Embryonic facial prominence (tissue), 1 donor: ENCODE measurements around the gene SMAD7.

Experiments
- DNase-seq: peaks from one replicate; pipeline ENCODE4 v3.0.0-alpha.2; 2016; ENCODE audit errors: extremely low spot score

Gene SMAD7

DNA sequence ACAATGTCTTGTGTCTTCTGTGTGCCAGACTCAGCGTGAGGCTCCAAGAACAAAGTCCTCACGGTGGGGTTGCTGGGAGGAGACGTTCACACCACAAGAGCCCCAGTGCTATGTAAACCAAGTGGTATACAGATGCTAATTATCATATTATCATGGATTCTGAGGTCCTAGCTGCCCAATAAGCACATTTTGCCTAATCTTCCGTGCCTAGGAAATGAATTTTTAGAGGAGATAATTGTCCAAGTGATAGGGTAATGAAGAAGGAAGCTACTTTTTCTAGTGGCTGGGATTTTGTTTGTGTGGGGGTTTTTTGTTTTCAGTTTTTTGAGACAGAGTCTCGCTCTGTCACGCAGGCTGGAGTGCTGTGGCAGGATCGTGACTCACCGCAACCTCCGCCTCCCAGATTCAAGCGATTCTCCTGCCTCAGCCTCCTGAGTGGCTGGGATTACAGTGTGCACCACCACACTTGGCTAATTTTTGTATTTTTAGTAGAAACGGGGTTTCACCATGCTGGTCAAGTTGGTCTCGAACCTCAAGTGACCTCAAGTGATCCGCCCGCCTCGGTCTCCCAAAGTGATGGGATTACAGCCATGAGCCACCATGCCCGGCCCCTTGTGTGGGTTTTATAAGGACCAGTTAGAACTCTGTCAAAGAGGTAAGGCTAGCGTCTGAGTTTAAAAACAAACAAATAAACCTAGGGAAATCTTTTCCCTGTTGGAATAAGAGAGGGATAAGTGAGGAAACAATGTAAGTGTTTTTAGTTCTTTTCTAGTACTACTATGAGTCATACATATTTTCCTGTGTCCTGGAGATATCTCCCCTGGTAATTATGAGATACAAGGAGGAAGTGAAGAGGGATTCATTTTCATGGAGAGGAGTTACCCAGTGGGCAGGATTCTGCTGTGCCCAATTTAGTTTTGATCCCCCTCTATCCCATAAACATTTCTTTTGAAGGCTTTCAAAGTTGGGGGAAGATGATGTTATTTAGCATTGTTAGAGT is 9.5 kb upstream of the SMAD7 start:
- DNase-seq = no peak

DNA sequence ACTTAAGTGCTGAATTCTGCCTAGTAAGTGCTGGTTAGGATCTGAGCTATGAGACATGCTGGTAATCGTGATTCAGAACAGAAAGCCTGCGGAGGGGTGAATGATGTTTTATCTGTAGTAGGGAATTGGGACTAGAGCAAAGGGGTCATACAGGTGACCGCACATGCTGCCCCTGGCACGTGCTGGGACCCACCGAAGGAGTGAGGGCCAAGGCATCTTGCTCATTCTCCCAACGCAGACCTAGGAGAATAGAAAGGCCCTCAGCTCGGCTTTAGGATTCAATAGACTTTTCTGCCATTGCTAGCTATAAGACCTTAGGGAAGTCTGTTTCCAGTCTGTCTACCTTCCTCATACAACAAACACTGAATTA is 8.8 kb upstream of the SMAD7 start:
- DNase-seq = no peak

DNA sequence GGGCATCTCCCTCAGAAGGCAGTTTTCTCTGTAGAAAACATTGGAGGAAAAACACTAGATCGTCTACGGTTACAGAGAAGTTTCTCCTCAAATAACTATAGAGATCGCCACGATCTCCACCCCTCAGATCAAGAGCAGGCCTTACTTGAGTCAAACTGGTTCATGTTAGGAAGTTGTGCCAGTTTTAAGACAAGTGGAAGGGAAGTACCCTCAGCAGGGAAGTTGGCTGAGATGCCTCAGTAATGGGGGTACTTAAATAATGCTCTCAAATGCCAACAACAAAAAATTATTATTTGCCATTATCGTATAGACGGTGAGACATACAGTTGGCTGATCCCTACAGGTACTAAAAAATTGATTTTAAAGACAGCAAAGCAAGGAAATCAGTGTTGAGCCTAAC is 8.2 kb upstream of the SMAD7 start:
- no peak for DNase-seq

DNA sequence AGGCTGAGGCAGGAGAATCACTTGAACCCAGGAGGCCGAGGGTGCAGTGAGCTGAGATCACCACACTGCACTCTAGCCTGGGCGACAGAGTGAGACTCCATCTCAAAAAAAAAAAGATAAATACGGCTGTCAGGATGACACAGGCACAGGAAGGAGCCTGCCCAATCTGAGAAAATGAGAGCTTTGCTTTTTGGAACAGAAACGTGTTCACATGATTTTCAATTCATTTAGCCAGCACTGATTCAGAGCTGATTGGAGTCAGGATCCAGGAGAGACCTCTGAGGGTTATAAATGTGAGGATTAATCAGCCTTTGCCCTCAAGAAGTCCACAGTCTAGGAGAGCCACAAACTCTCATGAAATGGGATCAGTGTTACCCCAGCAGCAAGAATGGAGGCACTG is 6.9 kb upstream of the SMAD7 start:
- no peak for DNase-seq

DNA sequence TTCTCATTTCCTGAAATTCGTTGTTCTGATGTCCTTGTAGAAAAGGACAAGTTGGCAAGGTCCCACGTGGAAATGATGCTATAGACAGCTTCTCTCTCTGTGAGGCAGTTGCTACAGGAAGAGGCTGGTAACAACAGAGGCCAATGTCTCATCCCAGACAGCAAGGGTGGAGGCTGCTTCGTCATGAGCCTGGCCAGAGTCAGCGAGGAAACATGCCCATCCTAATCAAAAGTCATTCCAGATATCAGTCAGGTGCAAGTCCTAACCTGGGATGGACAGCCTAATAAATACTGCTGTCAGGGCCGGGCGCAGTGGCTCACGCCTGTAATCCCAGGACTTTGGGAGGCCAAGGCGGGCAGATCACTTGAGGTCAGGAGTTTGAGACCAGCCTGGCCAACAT is 6.4 kb upstream of the SMAD7 start:
- DNase-seq = no peak

DNA sequence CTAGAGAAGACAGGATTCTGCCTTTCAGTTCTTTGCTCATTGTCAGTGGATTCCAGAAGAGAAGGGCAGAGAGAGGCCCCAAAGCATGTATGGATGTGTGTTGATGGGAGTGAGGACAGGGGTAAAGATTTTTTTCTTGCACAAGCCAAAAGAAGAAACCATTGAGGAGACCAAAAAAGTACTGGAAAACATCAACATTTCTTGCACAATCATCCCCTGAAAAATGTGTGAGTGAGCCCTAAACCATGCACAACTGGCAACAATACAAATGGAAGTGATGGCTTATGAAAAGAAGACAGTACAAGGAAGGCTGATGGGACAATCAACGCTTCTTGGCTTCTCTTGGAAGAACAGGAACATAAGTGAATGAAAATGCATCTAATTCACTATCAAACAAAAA is 5.6 kb upstream of the SMAD7 start:
- DNase-seq = no peak

DNA sequence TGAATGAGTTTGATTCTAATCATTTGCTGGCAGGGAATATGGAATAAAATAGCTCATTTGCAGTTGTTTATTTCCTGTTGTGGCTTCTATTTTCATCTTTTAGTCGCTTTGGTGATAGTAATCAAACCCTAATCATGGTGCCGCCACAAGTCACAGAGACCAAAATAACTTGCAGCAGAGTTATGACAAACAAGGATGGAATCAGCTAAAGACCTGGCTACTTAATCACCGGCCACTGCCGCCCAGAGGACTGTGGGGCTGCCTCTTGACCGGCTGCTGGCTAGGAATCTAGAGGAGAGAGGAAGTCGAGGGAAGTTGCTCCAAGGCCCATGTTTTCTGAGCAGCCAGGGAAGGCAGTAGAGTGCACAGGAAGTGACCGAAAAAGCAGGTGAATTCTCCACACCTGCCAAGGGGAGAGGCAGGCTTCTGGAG is 5.1 kb upstream of the SMAD7 start:
- DNase-seq = no peak

DNA sequence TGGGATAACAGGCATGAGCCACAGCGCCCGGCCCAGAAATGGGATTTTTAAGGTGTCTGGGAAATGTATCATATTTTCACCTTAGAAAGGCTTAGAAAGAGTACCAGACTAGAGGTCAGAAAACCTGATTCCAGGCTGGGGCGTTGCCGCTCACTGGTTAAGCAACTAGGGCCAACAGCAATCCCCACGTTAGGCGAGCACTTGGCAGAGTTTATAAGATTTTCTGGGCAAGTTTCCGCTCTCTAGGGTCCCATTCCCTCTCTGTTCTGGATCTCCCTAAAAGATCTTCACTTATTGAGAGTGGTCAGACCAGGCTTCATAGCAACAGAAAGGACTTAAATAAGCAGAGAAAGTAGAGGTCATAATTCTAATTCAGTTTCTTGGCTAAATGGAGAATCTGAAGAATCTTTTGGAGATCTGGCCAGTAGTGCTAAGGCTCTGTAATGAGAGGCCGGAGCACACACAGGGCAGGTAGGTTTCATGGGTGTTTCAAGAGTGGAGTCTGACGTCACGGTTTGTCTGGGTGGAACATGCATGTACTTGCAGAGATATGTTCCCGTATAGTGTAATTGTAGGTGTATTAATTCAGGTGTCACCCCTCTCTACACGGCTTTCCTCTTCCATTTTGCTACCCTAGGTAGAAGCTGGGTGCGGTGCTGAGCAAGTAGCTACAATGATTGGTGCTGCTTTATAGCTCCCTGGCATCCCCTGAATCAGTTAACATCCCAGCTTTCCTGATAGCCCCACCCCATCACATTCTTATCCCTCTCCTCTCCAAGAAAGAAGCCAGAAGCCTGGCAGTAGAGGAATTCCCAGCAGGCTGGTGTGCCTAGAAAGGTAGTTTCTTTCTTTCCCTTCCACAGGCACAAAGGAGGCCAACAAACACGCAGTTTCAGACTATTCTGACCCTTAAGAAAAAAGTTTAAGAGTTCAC is 4.4 kb upstream of the SMAD7 start:
- DNase-seq = no peak

DNA sequence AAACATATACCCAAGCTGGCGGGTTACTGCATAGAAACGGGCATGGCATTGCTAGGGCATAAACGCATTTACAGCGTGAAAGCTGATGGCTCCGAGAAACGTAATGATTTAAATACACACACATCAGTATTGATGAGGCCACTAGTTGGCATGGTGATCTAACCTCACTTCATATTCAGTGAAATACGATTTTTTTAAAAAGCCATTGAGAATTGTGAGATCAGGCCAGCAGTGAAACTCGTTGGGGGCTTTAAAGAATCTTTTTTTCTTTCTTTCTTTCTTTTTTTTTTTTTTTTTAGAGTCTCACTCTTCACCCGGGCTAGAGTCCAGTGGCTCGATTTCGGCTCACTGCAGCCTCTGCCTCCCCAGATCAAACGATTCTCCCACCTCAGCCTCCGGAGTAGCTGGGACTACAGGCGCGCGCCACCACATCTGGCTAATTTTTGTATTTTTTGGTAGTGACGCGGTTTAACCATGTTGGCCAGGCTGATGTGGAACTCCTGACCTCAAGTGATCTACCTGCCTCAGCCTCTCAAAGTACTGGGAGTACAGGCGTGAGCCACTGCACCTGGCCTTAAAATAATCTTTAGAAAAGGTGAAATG is 2.4 kb upstream of the SMAD7 start:
- no peak for DNase-seq

DNA sequence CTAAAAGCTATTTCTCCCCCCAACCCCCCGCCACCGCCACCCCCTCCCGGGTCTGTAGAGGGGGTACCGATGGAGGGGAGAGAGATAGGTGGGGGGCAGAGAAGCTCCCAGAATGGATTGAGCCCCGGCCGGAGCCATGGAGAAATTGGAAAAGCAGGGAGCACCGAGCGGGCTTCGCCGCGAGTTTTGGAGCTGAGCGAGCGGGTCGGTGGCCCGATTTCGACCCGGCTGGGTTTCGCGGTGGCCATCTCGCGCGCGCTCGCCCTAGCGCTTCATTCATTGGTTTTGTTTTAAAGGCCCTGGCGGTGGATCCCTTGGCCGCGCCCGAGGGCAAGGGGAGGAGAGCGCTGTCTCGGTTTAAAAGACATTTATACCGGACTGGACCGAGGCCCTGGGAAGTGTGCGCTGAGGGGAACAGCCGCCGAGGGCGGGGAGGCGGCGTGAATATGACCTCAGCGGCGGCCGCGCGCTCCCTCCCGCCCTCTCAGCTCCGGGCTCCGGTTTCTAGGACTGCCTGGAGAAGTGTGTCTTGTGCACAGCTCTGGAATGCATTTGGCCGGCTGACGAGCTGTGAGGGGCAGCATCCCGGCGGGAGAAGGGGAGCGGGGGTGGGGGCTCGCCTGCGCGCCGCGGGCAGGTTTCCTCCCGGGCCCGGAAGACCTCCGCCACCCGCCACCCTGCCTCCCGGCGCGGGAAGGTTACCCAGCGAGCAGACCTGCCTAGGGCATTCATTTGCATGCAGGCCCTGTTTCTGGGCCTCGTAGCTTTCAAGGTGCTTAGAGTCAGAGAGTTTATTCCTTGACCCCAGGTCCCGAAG is 1.7 kb upstream of the SMAD7 start:
- peak; percentile 74 for DNase-seq

DNA sequence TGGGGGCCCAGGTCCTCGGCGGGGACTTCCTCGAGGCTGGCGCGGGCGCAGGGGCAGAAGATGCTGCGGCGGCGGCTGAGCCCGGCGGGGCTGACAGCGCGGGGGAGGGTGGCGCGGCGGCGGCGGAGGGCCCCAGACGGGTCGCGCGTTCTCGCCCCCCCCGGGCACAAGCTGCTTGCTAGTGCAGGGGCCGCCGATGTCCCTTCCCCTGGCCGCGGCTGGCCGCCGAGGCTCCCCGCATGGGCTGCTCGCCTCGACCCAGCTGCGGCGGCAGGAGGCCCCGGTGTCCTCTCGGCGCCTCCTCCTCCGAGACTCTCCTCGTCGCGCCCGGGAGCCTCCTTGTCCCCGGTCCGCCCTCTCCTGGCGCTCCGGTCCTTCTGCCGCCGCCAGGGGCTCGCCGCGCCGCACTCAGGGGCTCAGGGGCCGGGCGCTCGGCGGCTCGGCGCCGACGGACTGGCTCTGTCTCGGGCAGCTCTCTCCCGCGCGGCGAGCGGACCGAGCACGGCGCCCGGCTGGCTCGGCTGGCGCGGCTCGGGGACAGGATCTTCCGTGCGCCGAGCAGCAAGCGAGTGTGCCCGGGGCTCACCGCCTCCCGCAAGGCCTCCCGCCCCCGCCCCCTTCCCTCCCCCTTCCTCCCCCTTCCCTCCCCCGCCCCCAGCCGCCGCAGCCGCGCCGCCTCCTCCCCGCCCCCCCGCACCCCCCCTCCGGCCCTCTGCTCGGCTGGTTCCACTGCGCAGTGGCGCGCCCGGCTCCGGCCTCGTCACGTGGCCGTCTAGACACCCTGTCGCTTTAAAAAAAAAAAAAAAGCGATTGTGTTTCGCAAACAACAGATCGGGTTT is 902 bp upstream of the SMAD7 start:
- DNase-seq = peak; percentile 85

DNA sequence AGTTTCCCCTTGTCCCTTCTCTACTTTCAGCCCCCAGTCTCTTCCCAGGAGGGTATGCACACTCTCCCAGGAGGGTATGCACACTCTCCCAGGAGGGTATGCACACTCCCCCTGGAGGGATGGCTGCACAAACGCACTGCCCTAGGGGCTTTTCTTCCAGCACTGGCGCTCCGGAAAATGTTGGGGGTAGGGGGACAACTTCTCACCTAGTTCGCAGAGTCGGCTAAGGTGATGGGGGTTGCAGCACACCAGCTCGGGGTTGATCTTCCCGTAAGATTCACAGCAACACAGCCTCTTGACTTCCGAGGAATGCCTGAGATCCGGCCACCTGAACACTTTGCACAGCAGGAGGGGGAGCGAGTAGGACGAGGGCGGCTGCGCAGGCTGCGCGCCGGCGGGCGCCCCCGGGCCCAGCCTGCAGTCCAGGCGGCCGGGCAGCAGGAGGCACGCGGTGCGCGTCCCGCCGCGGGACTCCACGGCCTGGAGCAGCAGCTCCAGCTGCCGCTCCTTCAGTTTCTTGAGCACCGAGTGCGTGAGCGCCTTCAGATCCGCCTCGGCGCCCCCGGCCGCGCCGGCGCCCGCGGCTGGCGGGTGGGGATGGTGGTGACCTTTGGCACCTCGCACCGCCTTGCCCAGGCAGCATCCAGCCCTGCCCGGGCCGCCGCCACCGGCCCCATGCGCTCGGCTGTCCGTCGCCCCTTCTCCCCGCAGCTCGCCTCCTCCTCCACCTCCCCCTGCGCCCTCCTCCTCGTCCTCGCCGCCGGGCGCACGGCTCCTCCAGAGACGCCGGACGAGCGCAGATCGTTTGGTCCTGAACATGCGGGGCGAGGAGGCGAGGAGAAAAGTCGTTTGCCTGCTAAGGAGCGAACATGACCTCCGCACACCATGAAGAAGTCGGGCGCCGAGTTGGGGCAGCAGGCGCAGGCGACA is 894 bp downstream of the SMAD7 start:
- no peak for DNase-seq

DNA sequence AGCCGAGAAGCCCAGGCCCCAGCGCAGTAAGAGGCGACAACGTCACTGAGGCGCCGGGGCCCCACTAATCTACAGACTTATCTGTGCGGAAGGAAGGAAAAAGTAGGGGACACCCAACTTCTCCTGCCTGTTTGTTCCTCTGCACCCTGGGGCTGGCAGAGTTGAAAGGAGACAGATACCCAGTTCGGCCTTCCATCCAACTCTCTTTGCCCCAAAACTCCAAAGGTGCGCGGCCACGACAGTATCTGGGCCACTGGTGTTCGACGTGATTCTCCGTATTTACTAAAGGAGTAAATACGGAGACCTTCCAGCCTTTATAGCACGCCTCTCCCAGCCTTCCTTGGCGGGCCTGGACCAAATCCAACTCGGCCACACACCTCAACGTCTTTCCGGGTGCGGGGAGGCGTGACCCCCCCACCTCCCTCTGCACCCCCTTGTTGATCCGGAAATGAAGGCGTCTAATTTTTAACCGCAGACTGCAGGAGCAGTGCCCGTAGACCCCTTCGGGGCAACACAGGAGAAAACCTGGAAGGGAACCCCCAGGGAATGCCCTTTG is 1.6 kb downstream of the SMAD7 start:
- no peak for DNase-seq

DNA sequence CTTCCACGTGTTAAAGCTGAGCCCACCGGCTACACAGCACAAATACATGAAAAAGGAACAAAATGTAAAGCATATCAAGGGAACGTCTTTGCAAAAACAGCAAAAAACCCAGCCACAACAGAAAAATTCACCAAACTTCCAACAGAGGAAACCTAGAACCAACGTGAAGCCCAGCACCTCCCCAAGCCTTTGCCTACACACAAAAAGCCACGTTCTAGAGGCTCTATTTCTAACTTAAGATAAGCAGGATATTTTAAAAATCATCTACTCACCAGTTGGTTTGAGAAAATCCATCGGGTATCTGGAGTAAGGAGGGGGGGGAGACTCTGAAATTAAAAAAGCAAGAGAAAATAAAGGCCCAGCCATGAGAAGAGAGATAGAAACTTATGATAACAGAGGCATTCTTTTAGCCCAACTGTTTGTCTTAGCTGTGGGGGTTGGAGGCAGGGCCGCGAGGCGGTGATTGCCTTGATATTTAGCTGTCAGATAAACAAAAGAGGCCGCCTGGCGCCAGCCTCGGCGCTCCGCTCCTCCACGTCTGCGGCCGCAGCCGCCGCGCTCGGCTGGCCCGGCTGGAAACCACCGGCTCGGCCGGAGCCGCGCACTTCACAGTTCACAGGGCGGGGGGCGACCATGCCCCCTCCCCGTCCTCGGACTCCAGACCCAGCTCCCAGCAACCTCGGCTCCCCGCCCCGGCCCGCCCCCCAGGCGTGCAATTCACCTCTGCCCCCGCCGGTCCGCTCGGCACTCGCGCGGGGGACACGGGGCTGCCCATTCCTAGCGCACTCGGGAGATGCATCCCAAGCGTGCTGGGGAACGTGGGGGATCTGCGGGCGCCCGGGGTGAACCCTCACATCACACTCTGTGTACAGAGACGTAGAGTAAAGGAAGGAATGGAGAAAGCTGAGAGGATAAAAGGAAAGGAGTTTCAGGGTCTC is 2.4 kb downstream of the SMAD7 start:
- DNase-seq = no peak

DNA sequence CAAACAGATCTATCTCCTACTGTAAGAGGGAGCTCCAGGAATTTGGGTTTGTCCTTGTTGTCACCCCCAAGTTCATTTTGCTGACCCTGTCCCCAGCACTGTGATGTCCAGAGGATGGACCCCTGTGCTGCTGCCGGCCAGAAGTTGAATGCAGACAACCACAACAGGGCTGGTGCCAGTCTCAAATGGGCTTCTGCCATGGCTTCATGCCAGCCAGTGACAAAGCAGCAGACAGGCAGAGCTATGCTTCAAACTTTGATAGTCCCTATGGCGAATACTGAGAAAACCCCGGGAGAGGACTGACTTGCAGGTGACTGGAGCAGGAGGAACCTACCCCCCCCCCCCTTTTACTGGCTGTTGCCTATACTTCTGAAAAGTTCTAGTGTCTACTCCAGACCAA is 3.2 kb downstream of the SMAD7 start:
- no peak for DNase-seq

DNA sequence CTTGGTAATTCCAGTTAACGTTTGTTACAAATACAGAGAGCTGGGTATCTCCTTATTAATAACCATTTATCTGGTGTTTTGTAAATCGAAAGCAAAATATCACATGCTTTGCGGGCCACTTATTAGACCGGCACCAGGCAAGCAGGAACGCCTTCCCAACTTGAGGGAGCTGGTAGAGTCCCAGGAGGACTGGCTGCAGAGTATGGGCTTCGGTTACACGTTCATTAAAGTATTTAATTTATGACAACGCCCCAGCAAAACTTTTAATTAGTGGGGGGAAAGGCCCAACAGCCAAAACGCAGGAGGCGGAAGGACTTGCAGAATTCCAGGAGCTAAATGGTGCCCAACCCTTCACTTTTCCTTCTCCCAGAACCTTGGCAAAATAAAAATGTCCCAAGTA is 3.7 kb downstream of the SMAD7 start:
- no peak for DNase-seq

DNA sequence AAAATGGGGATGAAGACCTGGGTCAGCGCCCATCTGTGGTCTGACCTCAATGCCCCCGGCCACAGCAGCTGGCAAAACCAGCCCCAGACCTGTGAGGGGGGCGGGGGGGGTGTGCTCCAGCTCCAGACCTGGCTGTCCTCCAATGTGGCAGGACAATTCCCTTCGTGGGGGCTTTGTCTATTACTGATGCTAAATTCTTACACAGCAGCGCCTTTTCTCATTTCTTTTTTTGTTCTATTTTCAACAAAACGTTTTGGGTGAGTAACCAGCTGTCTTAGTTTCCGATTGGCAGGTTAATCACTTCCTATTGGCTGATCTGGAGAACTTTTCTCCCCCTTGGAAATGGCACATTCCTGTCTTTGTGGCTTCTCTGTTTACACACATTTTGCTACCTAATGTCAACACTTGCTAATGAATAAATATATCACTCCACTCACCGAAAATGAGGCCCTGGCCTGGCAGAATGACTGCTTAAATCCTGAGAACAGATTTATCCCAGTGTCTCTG is 4.4 kb downstream of the SMAD7 start:
- no peak for DNase-seq

DNA sequence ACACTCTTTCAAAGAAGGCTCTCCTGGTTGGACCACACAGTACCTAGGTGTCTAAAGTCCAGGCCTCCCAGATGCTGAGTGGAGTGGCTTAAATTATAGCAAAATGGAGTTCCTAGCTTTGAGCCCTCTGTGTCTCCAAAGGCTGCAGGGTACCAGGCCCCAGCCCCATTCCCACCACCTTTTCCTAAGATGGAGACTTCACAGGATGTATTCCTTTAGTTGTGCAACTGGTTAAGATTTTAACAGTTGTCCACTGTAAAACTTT is 4.9 kb downstream of the SMAD7 start:
- no peak for DNase-seq
